ENCODE measurements around the gene ELK3.

DNA sequence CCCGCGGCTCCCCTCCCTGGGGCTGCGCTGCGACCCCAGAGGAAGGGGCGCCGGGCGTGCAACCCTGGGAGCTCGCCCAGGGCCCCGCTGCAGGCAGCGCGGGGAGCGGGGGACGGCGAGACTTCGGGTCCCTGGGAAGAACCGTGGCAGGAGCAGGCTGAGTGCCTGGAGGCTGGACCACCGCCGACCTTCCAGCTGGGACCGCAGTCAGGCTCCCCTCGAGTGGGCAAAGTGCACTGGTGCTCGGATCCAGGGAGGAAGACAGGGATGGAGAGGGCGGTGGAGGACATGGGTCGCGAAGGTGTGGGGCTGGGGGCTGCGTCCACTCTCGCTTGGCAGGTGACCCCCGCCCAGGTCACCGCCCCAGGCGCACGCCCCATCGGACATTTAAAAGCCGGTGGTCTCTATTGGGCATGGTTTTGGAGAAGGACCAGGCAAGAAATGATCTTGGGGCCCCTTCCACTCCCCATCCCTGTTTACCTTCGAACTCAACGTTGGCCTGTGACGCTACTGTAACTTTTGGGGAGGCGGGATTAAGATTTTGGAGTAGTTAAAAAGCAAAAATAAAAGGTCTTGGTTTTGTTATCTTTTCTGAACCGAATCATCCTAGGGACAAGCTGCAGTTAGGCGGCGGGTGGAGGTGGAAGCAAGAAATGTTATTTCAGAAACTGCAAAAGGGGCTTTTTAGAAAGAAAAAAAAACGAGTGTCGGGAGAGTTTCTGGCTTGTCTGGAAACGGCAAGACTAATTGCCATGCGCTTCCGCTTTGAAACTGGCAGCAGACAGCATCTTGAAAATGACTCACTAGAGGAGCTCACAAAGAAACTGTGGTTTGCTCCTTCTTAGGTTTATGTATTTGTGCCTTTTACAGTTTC is 1.0 kb downstream of the ELK3 start:
- TF ChIP-seq, protein P1, sequence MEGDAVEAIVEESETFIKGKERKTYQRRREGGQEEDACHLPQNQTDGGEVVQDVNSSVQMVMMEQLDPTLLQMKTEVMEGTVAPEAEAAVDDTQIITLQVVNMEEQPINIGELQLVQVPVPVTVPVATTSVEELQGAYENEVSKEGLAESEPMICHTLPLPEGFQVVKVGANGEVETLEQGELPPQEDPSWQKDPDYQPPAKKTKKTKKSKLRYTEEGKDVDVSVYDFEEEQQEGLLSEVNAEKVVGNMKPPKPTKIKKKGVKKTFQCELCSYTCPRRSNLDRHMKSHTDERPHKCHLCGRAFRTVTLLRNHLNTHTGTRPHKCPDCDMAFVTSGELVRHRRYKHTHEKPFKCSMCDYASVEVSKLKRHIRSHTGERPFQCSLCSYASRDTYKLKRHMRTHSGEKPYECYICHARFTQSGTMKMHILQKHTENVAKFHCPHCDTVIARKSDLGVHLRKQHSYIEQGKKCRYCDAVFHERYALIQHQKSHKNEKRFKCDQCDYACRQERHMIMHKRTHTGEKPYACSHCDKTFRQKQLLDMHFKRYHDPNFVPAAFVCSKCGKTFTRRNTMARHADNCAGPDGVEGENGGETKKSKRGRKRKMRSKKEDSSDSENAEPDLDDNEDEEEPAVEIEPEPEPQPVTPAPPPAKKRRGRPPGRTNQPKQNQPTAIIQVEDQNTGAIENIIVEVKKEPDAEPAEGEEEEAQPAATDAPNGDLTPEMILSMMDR (IDR thresholded peaks at IDR 0.05): no peak
- no peak for TF ChIP-seq POLR2A (IDR thresholded peaks at IDR 0.05)

All from lower leg skin (tissue), 3 donors.